Measurements from ENCODE around the gene SLC25A33.

The SLC25A33 gene

GRCh38 chr1:9539165-9539828 is at the start of gene SLC25A33:
SLC25A33 (plus strand) TSS chr1:9539465; CDS start chr1:9539692, 227 bp downstream.
- no peak for TF ChIP-seq CTCF (IDR thresholded peaks at IDR 0.05)
- DNase-seq (ENCODE audit: low spot score) = peak; percentile 97
- Histone ChIP-seq H3K27ac (peak within 1 kb of the TSS; percentile 84 to 86), H3K4me3 (peak within 1 kb of the TSS; percentile 94)

GRCh38 chr1:9490605-9491339 is 48.5 kb upstream of the SLC25A33 start:
- DNase-seq (ENCODE audit: low spot score) = peak; percentile 88
- Histone ChIP-seq H3K27ac (no peak overlapping the region), H3K4me3 (no peak overlapping the region)
- peak; percentile 81 for TF ChIP-seq CTCF (IDR thresholded peaks at IDR 0.05)

- no peak for DNase-seq (ENCODE audit: low spot score)
- H3K4me3 ChIP-seq = no peak overlapping the region
- no peak overlapping the region for H3K27ac ChIP-seq
- no peak for TF ChIP-seq CTCF (IDR thresholded peaks at IDR 0.05)
These were observed 45.9 kb upstream of the SLC25A33 start for GRCh38 chr1:9493326-9493725.

GRCh38 chr1:9494936-9495758 is 44.1 kb upstream of the SLC25A33 start:
- peak overlapping the region; percentile 56 for H3K4me3 ChIP-seq
- peak; percentile 98 for TF ChIP-seq CTCF (IDR thresholded peaks at IDR 0.05)
- H3K27ac ChIP-seq = no peak overlapping the region
- no peak for DNase-seq (ENCODE audit: low spot score)

- Histone ChIP-seq H3K4me3 (no peak overlapping the region), H3K27ac (no peak overlapping the region)
- no peak for DNase-seq (ENCODE audit: low spot score)
- TF ChIP-seq CTCF (IDR thresholded peaks at IDR 0.05) = no peak
These were observed 43.4 kb upstream of the SLC25A33 start for GRCh38 chr1:9495854-9496374.

- TF ChIP-seq CTCF (IDR thresholded peaks at IDR 0.05) = no peak
- H3K4me3 ChIP-seq = no peak overlapping the region
- no peak overlapping the region for H3K27ac ChIP-seq
- no peak for DNase-seq (ENCODE audit: low spot score)
These were observed 38.2 kb upstream of the SLC25A33 start for GRCh38 chr1:9500756-9501754.
